Panc1 (cell line): Measurements from ENCODE around the gene PRDM2. TPM values are rescaled to one million over a fixed set of nuclear protein-coding genes. Genes with fewer than 3 reads are reported as not detected.

ENCODE experiments used
- ATAC-seq: fragments of 200-7000 bp; cut with Tn5 transposase; 2 replicates; pipeline ENCODE4 v1.9.1; 2020; ENCODE audit warnings: mild to moderate bottlenecking, moderate library complexity
- BruUV-seq: library from RNA; stranded (reverse); fragments of 400-500 nt; replicated peaks from 2 replicates; lab custom pipeline; 2021; lab: Mats Ljungman, UMichigan
- CTCF ChIA-PET: fragments of 300-600 bp; sonication (Branson Sonifier 250); formaldehyde crosslinking; loops from one replicate; lab custom pipeline; 2022; ENCODE audit warnings: antibody characterized with exemption; lab: Charles Lee
- POLR2A ChIA-PET: fragments of 300-600 bp; sonication (Branson Sonifier 250); formaldehyde crosslinking; loops from one replicate; lab custom pipeline; 2022; ENCODE audit warnings: antibody characterized with exemption; lab: Charles Lee
- DNase-seq: peaks from one replicate; pipeline ENCODE4 v3.0.0-alpha.2; 2010; ENCODE audit warnings: low read depth, low spot score
- H3K27ac ChIP-seq: 2 replicates; pipeline ENCODE4 v1.5.1; 2011; ENCODE audit warnings: mild to moderate bottlenecking, low read length, inconsistent platforms
- H3K27me3 ChIP-seq: fragments of 200-500 bp; sonication (Bioruptor generic); 2 replicates; pipeline ENCODE4 v1.6.0; 2014; ENCODE audit warnings: low read length, inconsistent platforms; ENCODE audit not compliant: control insufficient read depth, insufficient read depth
- H3K36me3 ChIP-seq: fragments of 200-500 bp; sonication (Bioruptor generic); 2 replicates; pipeline ENCODE4 v1.5.1; 2014; ENCODE audit warnings: inconsistent platforms, mild to moderate bottlenecking, low read length, moderate library complexity; ENCODE audit not compliant: control insufficient read depth, insufficient read depth
- H3K4me1 ChIP-seq: 2 replicates; pipeline ENCODE4 v1.5.1; 2011; ENCODE audit warnings: inconsistent platforms, mild to moderate bottlenecking, low read length, moderate library complexity; ENCODE audit not compliant: control insufficient read depth, insufficient read depth
- H3K4me3 ChIP-seq, 2 experiments: 2 replicates each; pipeline ENCODE4 v1.5.1; 2011 to 2012; ENCODE audit warnings: low read depth in 2 of 2, low read length in 2 of 2, mild to moderate bottlenecking in 2 of 2, inconsistent platforms in 1 of 2, moderate library complexity in 1 of 2
- H3K9me3 ChIP-seq: fragments of 200-500 bp; sonication (Bioruptor generic); 2 replicates; pipeline ENCODE4 v1.5.1; 2014; ENCODE audit warnings: low read depth, mild to moderate bottlenecking, inconsistent platforms, low read length, moderate library complexity; ENCODE audit not compliant: control insufficient read depth, insufficient read depth
- CTCF ChIP-seq: fragments of 450-650 bp; IDR thresholded peaks from 2 replicates; pipeline ENCODE4 v1.5.1; 2017; ENCODE audit warnings: mild to moderate bottlenecking
- POLR2AphosphoS5 ChIP-seq: IDR thresholded peaks from 2 replicates; pipeline ENCODE4 v1.6.1; 2012; ENCODE audit warnings: mild to moderate bottlenecking, low read depth, low read length, moderate library complexity
- SIN3A ChIP-seq: IDR thresholded peaks from 2 replicates; pipeline ENCODE4 v1.6.1; 2012; ENCODE audit warnings: low read depth, mild to moderate bottlenecking, low read length, moderate library complexity, borderline replicate concordance; ENCODE audit not compliant: insufficient read depth
- TCF7L2 ChIP-seq: IDR thresholded peaks from 2 replicates; pipeline ENCODE4 v1.6.1; 2011; ENCODE audit warnings: mild to moderate bottlenecking, low read depth, low read length, inconsistent platforms
- in situ Hi-C: cut with HindIII; loops from 2 replicates; pipeline ENCODE4 v1.10.0; 2016; ENCODE audit warnings: low sequenced_read_pairs, low pct_unique_long_range_greater_than_20kb
- intact Hi-C: fragments of 100-400 bp; cut with micrococcal nuclease; formaldehyde crosslinking; loops from one replicate; pipeline ENCODE4 v1.10.0; 2022; ENCODE audit not compliant: unreplicated experiment
- total RNA-seq: library from RNA; stranded (reverse); gene quantifications from one replicate; pipeline ENCODE4 v1.2.1, GENCODE V29; 2021; ENCODE audit not compliant: unreplicated experiment
- TF ChIP-seq, protein P1 (sequence below), 2 experiments: IDR thresholded peaks; 2 replicates each; pipeline ENCODE4 v1.6.1; 2011 to 2012; ENCODE audit warnings: low read depth in 2 of 2, control low read depth in 1 of 2, low read length in 1 of 2, mild to moderate bottlenecking in 1 of 2, moderate library complexity in 1 of 2; ENCODE audit not compliant: insufficient read depth in 1 of 2

The PRDM2 gene
- total RNA-seq, 1 experiment from 2014 or later = 40.3 TPM

DNA sequence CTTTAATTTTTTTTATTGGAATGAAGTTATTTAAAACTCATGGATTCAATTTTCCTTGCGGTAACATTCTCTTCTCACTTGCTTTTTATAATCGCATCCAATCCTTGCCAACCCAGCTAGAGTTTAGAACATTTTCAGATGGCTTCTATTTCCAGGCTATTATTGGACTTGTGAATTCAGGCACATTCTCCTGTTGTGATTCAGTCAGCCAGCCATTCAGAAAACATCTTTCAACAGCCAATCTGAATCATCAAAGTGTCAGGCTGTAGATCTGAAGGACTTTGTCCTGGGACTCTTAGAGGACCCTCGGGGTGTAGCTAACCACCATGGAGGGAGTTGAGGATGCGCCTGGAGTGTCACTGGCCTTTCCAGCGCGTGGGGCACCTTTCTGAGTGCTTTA lies 92.4 kb downstream of the PRDM2 start:
- no peak overlapping the region for H3K27ac ChIP-seq

GRCh38 chr1:13793088-13793730 lies 93.2 kb downstream of the PRDM2 start:
- ATAC-seq (no peak), DNase-seq (no peak)
- CTCF ChIA-PET = no interaction called here
- POLR2A ChIA-PET = no interaction called here
- TF ChIP-seq TCF7L2 (no peak), SIN3A (no peak), POLR2AphosphoS5 (no peak), CTCF (no peak)
- TF ChIP-seq, protein P1, sequence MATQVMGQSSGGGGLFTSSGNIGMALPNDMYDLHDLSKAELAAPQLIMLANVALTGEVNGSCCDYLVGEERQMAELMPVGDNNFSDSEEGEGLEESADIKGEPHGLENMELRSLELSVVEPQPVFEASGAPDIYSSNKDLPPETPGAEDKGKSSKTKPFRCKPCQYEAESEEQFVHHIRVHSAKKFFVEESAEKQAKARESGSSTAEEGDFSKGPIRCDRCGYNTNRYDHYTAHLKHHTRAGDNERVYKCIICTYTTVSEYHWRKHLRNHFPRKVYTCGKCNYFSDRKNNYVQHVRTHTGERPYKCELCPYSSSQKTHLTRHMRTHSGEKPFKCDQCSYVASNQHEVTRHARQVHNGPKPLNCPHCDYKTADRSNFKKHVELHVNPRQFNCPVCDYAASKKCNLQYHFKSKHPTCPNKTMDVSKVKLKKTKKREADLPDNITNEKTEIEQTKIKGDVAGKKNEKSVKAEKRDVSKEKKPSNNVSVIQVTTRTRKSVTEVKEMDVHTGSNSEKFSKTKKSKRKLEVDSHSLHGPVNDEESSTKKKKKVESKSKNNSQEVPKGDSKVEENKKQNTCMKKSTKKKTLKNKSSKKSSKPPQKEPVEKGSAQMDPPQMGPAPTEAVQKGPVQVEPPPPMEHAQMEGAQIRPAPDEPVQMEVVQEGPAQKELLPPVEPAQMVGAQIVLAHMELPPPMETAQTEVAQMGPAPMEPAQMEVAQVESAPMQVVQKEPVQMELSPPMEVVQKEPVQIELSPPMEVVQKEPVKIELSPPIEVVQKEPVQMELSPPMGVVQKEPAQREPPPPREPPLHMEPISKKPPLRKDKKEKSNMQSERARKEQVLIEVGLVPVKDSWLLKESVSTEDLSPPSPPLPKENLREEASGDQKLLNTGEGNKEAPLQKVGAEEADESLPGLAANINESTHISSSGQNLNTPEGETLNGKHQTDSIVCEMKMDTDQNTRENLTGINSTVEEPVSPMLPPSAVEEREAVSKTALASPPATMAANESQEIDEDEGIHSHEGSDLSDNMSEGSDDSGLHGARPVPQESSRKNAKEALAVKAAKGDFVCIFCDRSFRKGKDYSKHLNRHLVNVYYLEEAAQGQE (IDR thresholded peaks at IDR 0.05; ENCODE audit: insufficient read depth in 1 of 2, low read depth in 2 of 2, low read length in 1 of 2) = no peak
- no peak overlapping the region for H3K4me3 ChIP-seq
- peaks cover 2% of the 10 kb centered on the region; the same call in 1 of the 2 replicates for H3K36me3 ChIP-seq
- in situ Hi-C loops (no loop called here), intact Hi-C loops (no loop called here)
- H3K27me3 ChIP-seq = no peaks in the 10 kb centered on the region
- no peak overlapping the region for H3K27ac ChIP-seq
- BruUV-seq = no TSS peak
- H3K9me3 ChIP-seq = no peaks in the 10 kb centered on the region
- H3K4me1 ChIP-seq = no peaks in the 10 kb centered on the region

More for the DNA sequence above, 92.4 kb downstream of the PRDM2 start:
- in situ Hi-C loops = no loop called here
- no peaks in the 10 kb centered on the region for H3K4me1 ChIP-seq
- ATAC-seq (no peak), DNase-seq (no peak)
- BruUV-seq = no TSS peak
- intact Hi-C loops = no loop called here
- ChIA-PET CTCF (no interaction called here), POLR2A (interaction anchor here (0.6 kb wide), 1 partner anchor 37 kb away, joined by 4 read pairs; no protein-coding TSS in a partner anchor)
- TF ChIP-seq, protein P1 (IDR thresholded peaks at IDR 0.05; ENCODE audit: insufficient read depth in 1 of 2, low read depth in 2 of 2, low read length in 1 of 2) = no peak
- H3K27me3 ChIP-seq = no peaks in the 10 kb centered on the region
- peaks cover 6% of the 10 kb centered on the region; the same call in 1 of the 2 replicates for H3K36me3 ChIP-seq
- no peaks in the 10 kb centered on the region for H3K9me3 ChIP-seq
- H3K4me3 ChIP-seq = no peak overlapping the region
